ENCODE measurements around the gene OR14C36. TPM values are rescaled to one million over a fixed set of nuclear protein-coding genes. Genes with fewer than 3 reads are reported as not detected.
"Not testable (repeated sequence)": the region's sequence is repeated elsewhere in the genome, so short reads cannot be mapped to it uniquely, and the experiment has no call there.

Gene OR14C36, protein sequence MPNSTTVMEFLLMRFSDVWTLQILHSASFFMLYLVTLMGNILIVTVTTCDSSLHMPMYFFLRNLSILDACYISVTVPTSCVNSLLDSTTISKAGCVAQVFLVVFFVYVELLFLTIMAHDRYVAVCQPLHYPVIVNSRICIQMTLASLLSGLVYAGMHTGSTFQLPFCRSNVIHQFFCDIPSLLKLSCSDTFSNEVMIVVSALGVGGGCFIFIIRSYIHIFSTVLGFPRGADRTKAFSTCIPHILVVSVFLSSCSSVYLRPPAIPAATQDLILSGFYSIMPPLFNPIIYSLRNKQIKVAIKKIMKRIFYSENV
- total RNA-seq = not detected in 2 replicates

DNA sequence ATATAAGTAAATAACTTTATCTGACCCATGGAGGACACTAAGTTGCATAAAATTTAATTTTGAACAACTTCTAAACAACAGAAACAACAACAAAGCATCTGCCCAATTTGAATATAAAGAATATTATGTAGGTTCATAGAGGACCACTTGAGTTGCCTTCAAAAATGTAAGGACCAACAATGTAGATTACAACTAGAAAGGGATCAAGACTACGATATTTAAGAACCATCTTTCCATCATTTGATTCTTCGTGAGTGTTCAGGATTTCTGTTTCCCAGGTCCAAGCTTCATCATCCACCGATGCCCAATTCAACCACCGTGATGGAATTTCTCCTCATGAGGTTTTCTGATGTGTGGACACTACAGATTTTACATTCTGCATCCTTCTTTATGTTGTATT, at the start of gene OR14C36:
Gene OR14C36, plus strand, starts transcription at position 301 of the 400 bp plus-strand sequence. Its CDS starts 0 bp downstream, at position 301.
- no peak for DNase-seq (ENCODE audit: low read depth in 2 of 2)

DNA sequence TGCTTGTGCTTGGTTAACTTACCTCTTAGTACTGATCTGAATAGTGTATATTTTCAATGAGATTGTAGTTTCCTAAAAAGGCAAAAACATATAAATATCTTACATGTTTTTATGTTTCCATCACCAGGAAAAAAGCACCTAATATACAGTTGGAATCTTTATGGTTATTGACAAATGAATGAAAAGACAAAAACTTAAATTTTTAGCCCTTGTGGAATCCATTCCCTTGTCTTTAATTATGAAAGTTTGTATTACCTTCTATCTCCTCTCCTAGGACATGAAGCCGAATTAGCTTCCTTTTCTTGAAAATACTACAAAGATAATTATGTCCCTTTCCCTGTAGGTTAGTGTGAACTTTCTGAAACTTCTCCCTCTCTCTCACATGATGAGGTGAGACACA, 45.3 kb upstream of the OR14C36 start, which contains the start of gene OR2T12:
Gene OR2T12, minus strand, starts transcription at position 101 of the 400 bp plus-strand sequence. CDS start 7,846 bp downstream, outside the sequence.
- DNase-seq (ENCODE audit: low read depth in 2 of 2) = no peak

DNA sequence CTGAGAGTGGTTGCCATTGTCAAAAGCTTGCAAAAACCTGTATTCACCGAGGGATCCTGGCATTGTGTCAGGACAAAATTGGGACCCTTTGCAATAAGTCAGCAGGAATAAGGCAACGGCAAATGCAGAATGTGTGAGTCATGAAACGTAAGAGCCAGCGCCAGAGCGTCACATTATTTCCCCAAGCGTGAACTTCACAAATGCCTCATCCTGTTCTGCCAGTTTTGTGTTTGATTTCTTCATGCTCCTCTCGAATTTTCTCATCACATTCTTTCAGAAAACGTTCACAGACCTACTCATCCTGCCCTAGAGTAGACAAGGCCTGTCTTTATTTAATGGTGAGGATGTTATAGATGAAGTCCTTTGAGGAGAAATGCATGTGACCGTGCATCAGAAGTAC, 42.9 kb upstream of the OR14C36 start:
- not testable (repeated sequence) for DNase-seq (ENCODE audit: low read depth in 2 of 2)

DNA sequence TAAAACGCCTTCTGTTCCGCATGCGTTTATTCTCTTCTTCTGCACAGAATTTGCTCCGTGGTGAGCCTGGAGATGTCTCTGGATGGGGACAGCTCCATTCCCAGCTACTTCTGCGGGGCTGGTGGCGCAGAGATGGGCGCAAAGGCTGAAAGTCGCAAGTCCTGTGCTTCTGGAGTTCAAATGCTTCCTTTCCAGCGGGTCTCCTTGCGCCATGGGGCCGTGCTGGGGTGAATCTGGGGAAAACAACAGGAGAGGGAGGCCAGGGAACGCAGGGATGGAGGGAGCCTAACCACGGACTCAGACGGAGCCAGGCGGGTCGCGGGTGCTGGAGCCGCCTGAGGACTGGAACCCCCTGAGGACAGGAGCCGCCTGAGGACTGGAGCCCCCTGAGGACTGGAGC, 42.5 kb upstream of the OR14C36 start:
- no peak for DNase-seq (ENCODE audit: low read depth in 2 of 2)

DNA sequence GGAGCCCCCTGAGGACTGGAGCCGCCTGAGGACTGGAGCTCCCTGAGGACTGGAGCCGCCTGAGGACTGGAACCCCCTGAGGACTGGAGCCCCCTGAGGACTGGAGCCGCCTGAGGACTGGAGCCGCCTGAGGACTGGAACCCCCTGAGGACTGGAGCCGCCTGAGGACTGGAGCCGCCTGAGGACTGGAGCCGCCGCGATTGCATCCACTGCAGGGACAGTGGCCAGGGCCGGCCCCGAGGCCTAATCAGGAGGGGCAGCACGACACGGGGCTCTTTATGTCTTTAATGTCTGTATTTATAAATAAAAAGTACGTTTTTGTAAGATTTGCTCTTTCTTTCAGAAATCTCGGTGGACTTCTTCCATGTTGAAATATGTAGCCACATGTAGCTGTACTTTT, 41.8 kb upstream of the OR14C36 start:
- not testable (repeated sequence) for DNase-seq (ENCODE audit: low read depth in 2 of 2)

DNA sequence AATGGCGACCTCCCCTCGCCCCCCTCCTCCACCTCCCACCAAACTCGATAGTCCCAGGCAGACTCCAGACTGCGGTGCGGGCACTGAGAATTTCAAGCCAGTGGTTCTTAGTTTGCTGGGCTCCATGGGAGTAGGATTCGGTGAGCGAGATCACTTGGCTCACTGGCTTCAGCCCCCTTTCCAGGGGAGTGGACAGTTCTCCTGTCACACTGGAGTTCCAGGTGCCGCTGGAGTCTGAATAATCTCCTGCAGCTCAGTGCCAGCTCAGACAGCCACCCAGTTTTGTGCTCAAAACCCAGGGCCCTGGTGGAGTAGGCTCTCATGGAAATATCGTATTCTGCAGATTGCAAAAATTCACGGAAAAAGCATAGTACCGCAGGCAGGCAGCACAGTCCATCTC, 31.8 kb upstream of the OR14C36 start:
- DNase-seq (ENCODE audit: low read depth in 2 of 2) = no peak

DNA sequence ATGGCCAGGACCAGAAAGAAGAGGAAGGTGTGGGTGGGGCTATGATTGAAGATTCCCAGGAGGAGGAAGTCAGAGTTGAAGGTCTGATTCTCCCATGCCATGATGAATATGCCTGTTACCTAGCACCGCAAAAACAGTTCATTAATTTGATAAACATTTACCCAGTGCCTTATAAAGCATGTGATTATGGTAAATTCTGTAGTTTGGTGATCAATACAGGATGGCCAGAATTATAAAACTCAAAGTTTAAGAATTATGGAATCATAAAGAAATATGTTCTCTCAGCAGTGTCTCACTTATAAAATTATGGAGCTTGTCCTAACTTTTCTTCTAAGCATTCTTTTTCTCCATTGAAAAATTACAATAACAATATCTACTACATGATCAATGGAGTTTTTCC, 24.1 kb upstream of the OR14C36 start, which contains the start of gene OR2M7:
Gene OR2M7, minus strand, starts transcription at position 101 of the 400 bp plus-strand sequence. Its CDS starts 0 bp downstream, at position 101.
- no peak for DNase-seq (ENCODE audit: low read depth in 2 of 2)

DNA sequence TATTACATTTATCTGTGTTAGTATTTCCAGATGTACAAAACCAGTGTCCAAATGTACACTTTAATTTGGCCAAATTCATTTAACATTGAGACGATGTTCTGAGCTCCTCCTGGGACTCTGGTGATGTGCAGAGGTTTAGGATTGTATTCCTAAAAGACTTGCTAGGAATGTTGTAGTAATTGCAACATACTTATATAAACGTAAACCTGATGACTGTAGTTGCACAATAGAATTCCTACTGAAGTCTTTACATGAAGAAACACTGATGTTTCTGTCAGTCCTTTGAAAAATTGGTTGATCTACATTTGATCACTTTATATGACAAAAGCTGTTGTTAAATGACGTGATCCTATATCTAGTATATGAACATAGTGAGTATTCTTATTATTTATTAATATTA, 5.1 kb upstream of the OR14C36 start:
- no peak for DNase-seq (ENCODE audit: low read depth in 2 of 2)

DNA sequence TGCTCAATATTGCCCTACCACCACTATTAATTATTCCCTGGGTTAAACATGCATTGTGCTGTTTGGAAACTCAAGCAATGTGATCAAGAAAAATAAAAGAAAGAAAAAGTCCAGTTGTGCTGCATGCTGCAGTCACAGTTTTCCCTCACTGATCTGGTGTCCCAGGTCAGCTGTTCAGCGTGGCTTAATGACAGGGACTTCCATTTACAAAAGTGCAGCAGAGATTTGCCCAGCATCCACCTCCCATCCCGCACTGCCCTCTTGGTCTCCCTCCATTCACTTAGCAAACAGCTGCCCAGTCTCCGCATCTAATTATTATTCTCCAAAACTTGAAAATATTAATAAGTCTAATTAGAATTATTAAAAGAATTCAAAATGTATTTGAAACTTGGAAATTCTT, 10.8 kb downstream of the OR14C36 start:
- DNase-seq (ENCODE audit: low read depth in 2 of 2) = no peak

DNA sequence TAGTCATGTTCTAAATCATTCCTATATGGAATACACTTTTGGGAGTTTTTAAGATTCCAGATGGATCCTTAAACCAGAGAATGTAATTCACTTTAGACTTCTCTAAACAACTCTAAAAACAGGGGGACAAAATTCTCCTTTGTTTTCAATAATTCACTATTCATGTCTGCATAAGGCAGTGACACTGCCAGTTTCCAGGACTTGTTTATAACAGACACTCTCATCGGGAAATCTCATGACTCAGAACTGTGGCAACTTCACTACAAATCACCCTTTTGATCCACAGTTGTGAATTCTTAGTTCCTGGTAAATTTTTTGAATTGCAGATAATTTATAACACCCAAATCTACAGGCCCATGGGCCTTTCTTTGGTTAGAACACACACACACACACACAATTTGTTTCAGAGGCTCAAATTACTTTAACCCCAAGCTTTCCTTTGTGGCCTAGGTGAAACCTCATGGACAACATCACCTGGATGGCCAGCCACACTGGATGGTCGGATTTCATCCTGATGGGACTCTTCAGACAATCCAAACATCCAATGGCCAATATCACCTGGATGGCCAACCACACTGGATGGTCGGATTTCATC, 12.6 kb downstream of the OR14C36 start, which contains the start of gene OR2T4:
Gene OR2T4, plus strand, starts transcription at position 545 of the 595 bp plus-strand sequence. Its CDS starts 0 bp downstream, at position 545.
- DNase-seq (ENCODE audit: low read depth in 2 of 2) = no peak

DNA sequence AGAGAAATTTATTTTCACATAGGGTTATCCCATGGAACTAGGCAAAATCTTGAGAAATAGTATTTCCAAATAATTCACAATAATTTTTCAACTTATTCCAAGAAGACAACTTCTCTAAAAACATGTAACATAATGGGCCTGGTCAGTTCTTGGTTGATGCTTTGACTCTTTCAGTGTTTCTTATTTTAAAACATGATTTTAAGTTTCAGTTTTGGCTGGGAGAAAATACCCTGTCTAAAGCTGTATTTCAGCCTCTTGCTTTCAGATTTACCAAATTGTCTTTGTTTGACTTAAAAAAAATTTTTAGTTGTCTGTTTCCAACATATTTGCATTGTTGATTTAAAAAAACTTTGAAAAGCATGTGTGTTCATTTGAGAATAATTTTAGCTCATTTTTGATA, 18.0 kb downstream of the OR14C36 start:
- no peak for DNase-seq (ENCODE audit: low read depth in 2 of 2)

DNA sequence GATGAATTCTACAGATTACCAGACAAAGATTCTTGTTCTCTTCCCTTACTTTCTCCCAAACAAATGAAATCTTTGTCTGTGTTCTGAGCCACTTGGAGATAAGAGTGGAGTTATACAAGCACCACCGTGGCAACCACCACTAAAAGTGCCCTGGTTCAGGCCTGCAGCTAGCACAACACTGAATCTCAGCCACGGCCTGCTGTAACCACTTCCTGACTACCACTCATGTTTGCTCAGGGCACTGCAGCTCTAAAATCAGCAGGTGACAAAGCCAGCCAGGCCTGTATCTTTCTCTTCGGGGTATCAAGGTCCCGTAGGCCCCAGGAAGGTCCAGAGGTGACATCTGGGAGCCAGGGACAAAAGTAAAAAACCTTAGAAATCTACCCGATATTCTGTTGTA, 23.8 kb downstream of the OR14C36 start:
- DNase-seq (ENCODE audit: low read depth in 2 of 2) = no peak

DNA sequence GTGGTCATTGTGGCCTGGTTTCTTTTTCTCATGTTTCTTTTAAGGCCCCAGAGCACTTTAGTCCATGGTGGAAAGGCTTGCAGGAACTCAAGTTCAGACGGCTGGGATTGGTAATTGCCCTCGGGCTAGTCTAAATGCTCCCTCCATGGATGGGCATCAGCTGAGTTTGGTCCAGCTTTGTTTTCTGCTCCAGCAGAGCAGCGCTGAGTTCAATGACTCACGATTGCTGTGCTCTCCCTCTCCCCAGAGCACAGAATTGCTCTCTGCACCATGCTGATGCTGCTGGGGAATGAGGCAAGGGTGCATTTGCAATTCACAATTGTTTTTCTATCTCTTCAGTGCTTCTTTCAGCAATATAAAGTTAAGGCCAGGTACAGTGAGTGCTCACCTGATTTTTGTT, 25.2 kb downstream of the OR14C36 start:
- DNase-seq (ENCODE audit: low read depth in 2 of 2) = no peak

DNA sequence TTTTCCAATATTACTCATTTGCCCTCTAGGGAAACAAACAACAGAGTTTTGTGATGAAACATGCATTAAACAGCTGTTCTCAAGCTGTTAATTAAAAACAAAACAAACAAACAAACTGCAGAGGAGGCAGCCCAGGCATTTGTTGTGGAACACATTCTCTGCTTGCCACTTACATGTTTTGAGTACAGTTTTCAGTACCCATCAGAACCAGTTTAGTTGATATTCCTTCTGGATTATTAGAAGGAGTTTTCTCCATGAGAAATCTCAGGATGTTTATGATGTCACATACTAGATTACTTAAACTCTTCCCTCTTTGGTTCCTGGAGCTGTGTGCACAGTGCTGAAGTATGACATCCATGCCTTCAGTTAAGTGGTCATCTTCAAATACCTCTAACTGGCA, 26.9 kb downstream of the OR14C36 start, which contains the start of gene OR2T6:
Gene OR2T6, plus strand, starts transcription at position 301 of the 400 bp plus-strand sequence. CDS start 11,863 bp downstream, outside the sequence.
- DNase-seq (ENCODE audit: low read depth in 2 of 2) = no peak

DNA sequence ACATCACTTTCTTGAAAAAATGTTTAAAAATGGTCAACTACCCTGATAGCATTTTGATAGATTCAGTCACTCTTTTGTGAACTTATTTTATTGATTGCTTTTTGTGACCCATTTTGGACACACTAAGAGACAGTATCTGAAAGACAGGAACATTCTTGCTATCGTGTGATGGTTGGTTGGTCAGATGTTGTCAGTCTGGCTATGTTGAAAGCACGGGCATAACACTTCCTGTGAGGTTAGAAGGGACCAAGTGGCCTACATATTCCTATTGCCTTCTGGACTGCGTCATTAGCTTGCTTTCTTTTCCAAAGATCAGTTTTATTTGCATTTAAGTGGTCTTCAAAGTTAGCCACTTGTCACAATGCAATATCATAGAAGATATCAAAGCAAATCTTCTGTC, 28.3 kb downstream of the OR14C36 start:
- no peak for DNase-seq (ENCODE audit: low read depth in 2 of 2)

DNA sequence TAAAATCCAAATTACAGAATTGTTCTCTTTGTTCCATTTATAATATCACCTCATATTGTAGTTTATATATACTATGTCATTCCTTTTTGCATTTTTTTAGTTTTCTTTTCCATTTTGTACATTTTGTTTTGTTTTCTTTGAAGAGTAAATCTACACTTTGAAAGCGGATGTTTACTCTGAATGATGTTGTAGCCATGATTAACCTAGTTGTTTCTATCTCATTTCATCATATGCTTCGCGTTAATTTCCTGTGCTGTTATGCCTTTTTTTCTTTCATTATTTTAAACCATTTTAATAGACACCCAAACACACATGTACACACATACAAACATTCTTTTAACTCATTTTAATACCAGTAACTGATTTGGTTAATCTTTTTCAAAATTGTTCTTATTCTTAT, 32.3 kb downstream of the OR14C36 start:
- DNase-seq (ENCODE audit: low read depth in 2 of 2) = no peak

DNA sequence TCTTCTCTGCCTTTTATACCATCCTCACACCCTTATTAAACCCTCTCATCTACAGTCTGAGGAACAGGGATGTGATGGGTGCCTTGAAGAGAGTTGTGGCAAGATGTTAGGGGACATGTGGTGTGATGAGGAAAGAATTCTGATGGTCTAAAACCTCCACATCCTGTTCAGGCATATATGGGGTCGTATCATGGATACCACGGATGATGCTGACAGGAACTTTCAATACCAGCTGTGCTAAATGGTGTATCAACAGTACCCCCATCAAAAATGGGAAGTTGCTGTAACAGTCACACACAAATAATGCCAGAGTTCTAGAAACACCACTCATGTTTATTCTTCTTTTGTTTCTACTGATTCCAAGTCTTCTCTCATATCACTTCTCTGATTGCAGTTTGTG, 39.9 kb downstream of the OR14C36 start:
- no peak for DNase-seq (ENCODE audit: low read depth in 2 of 2)

DNA sequence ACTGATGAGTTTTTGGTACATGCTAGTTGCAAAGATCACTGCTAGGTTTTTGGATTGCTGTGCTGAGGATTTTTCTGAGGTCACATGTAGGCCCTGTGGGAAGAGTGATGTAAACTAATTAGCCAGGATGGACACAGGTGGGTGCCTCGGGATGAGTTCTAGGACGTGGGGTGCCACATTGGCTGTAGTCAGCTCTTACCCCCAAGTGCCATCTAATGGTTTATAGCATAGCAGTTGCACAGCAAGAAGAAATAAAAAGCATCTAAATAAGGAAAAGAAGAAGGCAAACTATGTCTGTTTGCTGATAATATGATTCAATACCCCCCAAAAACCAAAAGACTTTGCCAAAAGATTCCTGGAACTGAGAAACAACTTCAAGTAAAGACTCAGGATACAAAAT, 44.5 kb downstream of the OR14C36 start:
- DNase-seq (ENCODE audit: low read depth in 2 of 2) = no peak

Other genes starting within 250 kb of the OR14C36 start
- gene OR2M5, start 203.6 kb upstream of the OR14C36 start, total RNA-seq = not detected in 2 replicates
- not detected in 2 replicates for gene OR2M2, start 174.0 kb upstream of the OR14C36 start, total RNA-seq
- gene OR2M3, start 151.5 kb upstream of the OR14C36 start, total RNA-seq = not detected in 2 replicates
- not detected in 2 replicates for gene OR2M4, start 117.4 kb upstream of the OR14C36 start, total RNA-seq
- gene OR2T33, start 70.8 kb upstream of the OR14C36 start, total RNA-seq = not detected in 2 replicates
- not detected in 2 replicates for gene OR2T12, start 45.4 kb upstream of the OR14C36 start, total RNA-seq
- gene OR2M7, start 24.2 kb upstream of the OR14C36 start, total RNA-seq = not detected in 2 replicates
- not detected in 2 replicates for gene OR2T4, start 12.9 kb downstream of the OR14C36 start, total RNA-seq
- not detected in 2 replicates for gene OR2T6, start 27.0 kb downstream of the OR14C36 start, total RNA-seq
- not detected in 2 replicates for gene OR2T1, start 54.3 kb downstream of the OR14C36 start, total RNA-seq
- gene OR2T2, start 96.9 kb downstream of the OR14C36 start, total RNA-seq = not detected in 2 replicates
- not detected in 2 replicates for gene OR2T3, start 124.6 kb downstream of the OR14C36 start, total RNA-seq
- not detected in 2 replicates for gene OR2T5, start 139.8 kb downstream of the OR14C36 start, total RNA-seq
- not detected in 2 replicates for gene OR2G6, start 159.3 kb downstream of the OR14C36 start, total RNA-seq
- not detected in 2 replicates for gene OR2T29, start 214.0 kb downstream of the OR14C36 start, total RNA-seq
- gene OR2T34, start 226.0 kb downstream of the OR14C36 start, total RNA-seq = not detected in 2 replicates
- gene OR2T10, start 248.9 kb downstream of the OR14C36 start, total RNA-seq = not detected in 2 replicates

All from dermis microvascular lymphatic vessel endothelial cell (primary cell).